Left lung (tissue), 10 donors: ENCODE results near the gene MMP10. TPM values are rescaled to one million over a fixed set of nuclear protein-coding genes. Genes with fewer than 3 reads are reported as not detected.

ENCODE experiments used
- ATAC-seq: fragments of 200-7000 bp; cut with Tn5 transposase; one replicate; pipeline ENCODE4 v1.9.1; 2020; ENCODE audit warnings: moderate library complexity
- DNase-seq, 4 donors: peaks; one replicate each; pipeline ENCODE4 v3.0.0-alpha.2; 2013 to 2020
- H3K27ac ChIP-seq, 2 donors: fragments of 200-600 bp; sonication (generic) in 1 of 2; one replicate each; pipeline versions ENCODE4 v1.5.0 to v1.8.0; 2020 to 2021
- H3K27me3 ChIP-seq, 2 donors: fragments of 200-600 bp; sonication (generic) in 1 of 2; one replicate each; pipeline versions ENCODE4 v1.5.0 to v1.8.0; 2020 to 2021
- H3K36me3 ChIP-seq, 2 donors: fragments of 200-600 bp; sonication (generic) in 1 of 2; one replicate each; pipeline versions ENCODE4 v1.5.0 to v1.8.0; 2020 to 2021
- H3K4me1 ChIP-seq, 2 donors: fragments of 200-600 bp; one replicate each; pipeline ENCODE4 v1.8.0; 2021
- H3K4me3 ChIP-seq, 2 donors: fragments of 200-600 bp; sonication (generic) in 1 of 2; one replicate each; pipeline versions ENCODE4 v1.5.0 to v1.8.0; 2020 to 2021; ENCODE audit warnings: mild to moderate bottlenecking in 1 of 2
- H3K9me3 ChIP-seq, 2 donors: fragments of 200-600 bp; sonication (generic) in 1 of 2; one replicate each; pipeline versions ENCODE4 v1.5.0 to v1.8.0; 2020 to 2021
- intact Hi-C, 2 donors: fragments of 100-400 bp; cut with DNase I; formaldehyde crosslinking; loops; one replicate each; pipeline versions ENCODE4 v1.11.2 to v1.14.2; 2022
- polyA plus RNA-seq, 6 donors: library from polyadenylated mRNA; unstranded; fragments of 120-200 nt; gene quantifications; one replicate each; pipeline ENCODE4 v1.2.1, GENCODE V29; 2013; ENCODE audit not compliant: insufficient read length in 6 of 6
- total RNA-seq, 2 donors: library from RNA; stranded (reverse); fragmentation: NEBNext Ultra II Directional; extraction: Animal tissue kit (Norgen Biotek cat#: 25700); gene quantifications; one replicate each; pipeline ENCODE4 v1.2.1, GENCODE V29; 2021
- TF ChIP-seq, protein P1 (sequence below), 2 donors: fragments of 200-600 bp; sonication (generic) in 1 of 2; IDR thresholded peaks; one replicate each; pipeline versions ENCODE4 v1.5.0 to v1.8.0; 2021; ENCODE audit warnings: antibody characterized with exemption in 2 of 2
- donor health status: DM: no; HTN: yes; CAD: no.
- donor health status: DM: no; HTN: no; CAD: no.

Gene MMP10
- total and polyA plus RNA-seq, 8 donors, result 0.36 to 2.9 (median 0.69) TPM

DNA sequence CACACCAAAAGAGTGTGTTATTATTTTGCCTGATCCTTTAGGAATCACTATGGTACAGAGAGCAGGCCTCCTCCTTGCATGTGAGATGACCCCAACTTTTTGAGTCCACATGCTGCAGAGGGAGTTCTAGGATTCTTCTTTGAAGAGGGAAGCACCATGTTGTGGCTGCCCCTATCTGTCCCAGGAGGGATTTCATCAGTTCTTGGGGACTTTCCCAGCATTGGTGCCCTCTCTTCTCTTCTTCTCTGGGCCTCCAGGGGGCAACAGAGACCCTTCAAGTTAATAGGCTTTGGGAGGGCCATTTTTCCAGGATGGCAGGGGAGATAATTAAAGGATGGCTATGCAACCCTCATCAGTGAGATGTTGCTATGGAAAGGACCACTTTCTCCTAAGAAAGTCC lies 14.0 kb upstream of the MMP10 start:
- DNase-seq (no peak), ATAC-seq (peak; percentile 14)
- Histone ChIP-seq H3K36me3 (no peaks in the 10 kb centered on the region), H3K4me1 (no peaks in the 10 kb centered on the region), H3K4me3 (no peak overlapping the region), H3K27me3 (no peaks in the 10 kb centered on the region), H3K27ac (no peak overlapping the region), H3K9me3 (no peaks in the 10 kb centered on the region)
- intact Hi-C loops, result no loop called here
- TF ChIP-seq, protein P1, sequence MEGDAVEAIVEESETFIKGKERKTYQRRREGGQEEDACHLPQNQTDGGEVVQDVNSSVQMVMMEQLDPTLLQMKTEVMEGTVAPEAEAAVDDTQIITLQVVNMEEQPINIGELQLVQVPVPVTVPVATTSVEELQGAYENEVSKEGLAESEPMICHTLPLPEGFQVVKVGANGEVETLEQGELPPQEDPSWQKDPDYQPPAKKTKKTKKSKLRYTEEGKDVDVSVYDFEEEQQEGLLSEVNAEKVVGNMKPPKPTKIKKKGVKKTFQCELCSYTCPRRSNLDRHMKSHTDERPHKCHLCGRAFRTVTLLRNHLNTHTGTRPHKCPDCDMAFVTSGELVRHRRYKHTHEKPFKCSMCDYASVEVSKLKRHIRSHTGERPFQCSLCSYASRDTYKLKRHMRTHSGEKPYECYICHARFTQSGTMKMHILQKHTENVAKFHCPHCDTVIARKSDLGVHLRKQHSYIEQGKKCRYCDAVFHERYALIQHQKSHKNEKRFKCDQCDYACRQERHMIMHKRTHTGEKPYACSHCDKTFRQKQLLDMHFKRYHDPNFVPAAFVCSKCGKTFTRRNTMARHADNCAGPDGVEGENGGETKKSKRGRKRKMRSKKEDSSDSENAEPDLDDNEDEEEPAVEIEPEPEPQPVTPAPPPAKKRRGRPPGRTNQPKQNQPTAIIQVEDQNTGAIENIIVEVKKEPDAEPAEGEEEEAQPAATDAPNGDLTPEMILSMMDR (IDR thresholded peaks at IDR 0.05), result peak in 1 of 2 donors; percentile 26

DNA sequence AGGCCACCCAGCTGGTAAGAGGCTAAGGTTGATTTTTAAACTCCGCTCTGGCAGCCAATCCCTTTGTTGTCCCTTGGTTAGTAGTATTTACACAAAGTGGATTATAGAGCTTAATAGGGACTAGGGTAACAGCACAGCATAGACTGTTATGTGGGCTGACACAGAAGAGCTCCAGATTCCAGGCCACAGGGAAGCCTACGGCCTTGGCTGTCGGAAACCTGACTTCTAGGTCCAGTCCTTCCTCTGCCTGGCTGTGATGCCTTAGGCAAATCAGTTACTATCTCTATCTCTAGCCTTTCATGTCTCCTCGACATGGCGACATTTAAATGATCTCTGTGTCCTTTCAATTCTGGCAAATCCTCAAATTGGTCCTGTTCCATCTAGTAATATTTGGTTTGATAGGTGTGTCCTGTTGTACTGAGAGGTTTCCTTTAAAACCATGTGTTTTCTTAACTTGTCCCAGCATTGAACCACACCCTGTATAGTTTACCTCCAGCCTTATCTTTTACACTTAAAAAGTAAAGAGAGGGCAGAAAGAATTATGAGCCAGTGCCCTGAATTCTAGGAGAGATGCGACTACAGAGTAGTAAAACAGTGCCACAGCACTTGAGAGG lies 13.4 kb upstream of the MMP10 start:
- H3K9me3 ChIP-seq, result no peaks in the 10 kb centered on the region
- intact Hi-C loops, result no loop called here
- H3K4me1 ChIP-seq, result no peaks in the 10 kb centered on the region
- ATAC-seq (no peak), DNase-seq (no peak)
- no peak overlapping the region for H3K27ac ChIP-seq
- H3K4me3 ChIP-seq, result no peak overlapping the region
- no peaks in the 10 kb centered on the region for H3K27me3 ChIP-seq
- TF ChIP-seq, protein P1 (IDR thresholded peaks at IDR 0.05), result no peak
- H3K36me3 ChIP-seq, result no peaks in the 10 kb centered on the region

- intact Hi-C loops, result no loop called here
- no peak for ATAC-seq
- no peaks in the 10 kb centered on the region for H3K9me3 ChIP-seq
Observed at GRCh38 chr11:102792604-102793003, 12.2 kb upstream of the MMP10 start.

DNA sequence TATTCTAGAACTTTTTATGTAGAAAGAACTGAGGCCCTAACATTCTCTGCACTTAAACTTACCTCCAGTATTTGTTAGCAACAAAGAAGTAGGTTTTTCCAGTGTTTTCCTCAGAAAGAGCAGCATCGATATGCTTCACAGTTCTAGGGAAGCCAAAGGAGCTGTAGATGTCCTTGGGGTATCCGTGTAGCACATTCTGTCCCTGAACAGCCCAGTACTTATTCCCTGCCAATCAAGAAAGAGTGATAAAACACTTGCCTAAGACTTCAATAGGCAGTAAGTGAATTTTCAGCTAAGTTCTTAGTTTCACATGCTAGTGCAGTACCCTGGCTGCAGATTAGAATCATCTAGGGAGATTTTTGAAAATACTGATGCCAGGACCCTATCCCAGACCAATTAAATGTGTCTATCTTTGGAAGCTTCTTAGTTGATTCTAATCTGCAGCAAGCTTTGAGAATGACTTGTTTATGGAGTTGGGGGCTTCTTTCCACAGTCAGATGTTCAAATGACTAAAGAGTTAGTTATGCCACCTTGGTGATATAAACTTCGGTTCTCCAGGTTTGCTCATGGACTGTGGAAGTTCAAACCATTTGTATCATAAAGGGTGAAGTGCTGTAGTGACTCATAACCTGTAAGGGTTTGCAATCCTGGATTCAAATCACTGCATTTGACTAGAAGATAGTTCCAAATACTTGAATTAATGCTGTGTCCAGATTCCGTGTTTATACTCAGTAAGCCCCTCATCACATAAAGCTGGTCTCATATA lies 11.0 kb upstream of the MMP10 start:
- TF ChIP-seq, protein P1 (IDR thresholded peaks at IDR 0.05), result no peak
- intact Hi-C loops, result no loop called here
- ATAC-seq (no peak), DNase-seq (no peak)
- Histone ChIP-seq H3K4me1 (no peaks in the 10 kb centered on the region), H3K27ac (no peak overlapping the region), H3K4me3 (no peak overlapping the region), H3K27me3 (no peaks in the 10 kb centered on the region), H3K9me3 (no peaks in the 10 kb centered on the region), H3K36me3 (no peaks in the 10 kb centered on the region)

More at GRCh38 chr11:102792604-102793003, 12.2 kb upstream of the MMP10 start:
- Histone ChIP-seq H3K27ac (no peak overlapping the region), H3K4me1 (no peaks in the 10 kb centered on the region), H3K36me3 (no peaks in the 10 kb centered on the region), H3K4me3 (no peak overlapping the region), H3K27me3 (no peaks in the 10 kb centered on the region)
- TF ChIP-seq, protein P1 (IDR thresholded peaks at IDR 0.05), result no peak
- no peak for DNase-seq

- no peak for DNase-seq
Observed at GRCh38 chr11:102788334-102788995, 8.0 kb upstream of the MMP10 start.

More at GRCh38 chr11:102788334-102788995, 8.0 kb upstream of the MMP10 start:
- ATAC-seq, result no peak
- H3K27ac ChIP-seq, result no peak overlapping the region
- no peak overlapping the region for H3K4me3 ChIP-seq
- no peaks in the 10 kb centered on the region for H3K27me3 ChIP-seq
- no peaks in the 10 kb centered on the region for H3K4me1 ChIP-seq
- H3K9me3 ChIP-seq, result no peaks in the 10 kb centered on the region
- H3K36me3 ChIP-seq, result no peaks in the 10 kb centered on the region
- intact Hi-C loops, result no loop called here
- TF ChIP-seq, protein P1 (IDR thresholded peaks at IDR 0.05), result no peak
